HG03097 (cell line): ENCODE results near the gene DYNAP.

Experiments used
- ATAC-seq: cut with Tn5 transposase; IDR thresholded peaks from one replicate; pipeline ENCODE4 v1.9.1; 2021; ENCODE audit not compliant: unreplicated experiment, low FRiP score

Gene DYNAP

GRCh38 chr18:54630963-54631362 is 39.9 kb downstream of the DYNAP start:
- ATAC-seq = no peak

GRCh38 chr18:54636217-54636616 is 45.2 kb downstream of the DYNAP start:
- ATAC-seq = no peak

DNA sequence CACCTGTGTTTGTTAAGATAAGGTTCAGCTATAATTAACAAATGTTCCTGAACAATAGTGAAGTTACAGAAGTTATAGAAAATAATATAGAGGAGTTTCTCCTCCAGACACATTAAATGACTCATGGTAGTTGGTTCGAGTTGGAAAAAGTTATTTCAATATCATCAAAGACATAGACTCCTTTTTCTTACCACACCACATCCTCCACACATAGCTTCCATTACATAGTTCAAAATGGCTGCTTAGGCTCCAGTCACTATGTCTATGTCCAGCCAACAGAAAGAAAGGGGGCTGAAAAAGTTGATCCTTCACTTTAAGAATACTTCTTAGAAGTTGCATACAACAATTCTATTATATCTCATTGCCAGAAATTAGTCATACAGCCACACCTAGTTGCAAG is 50.7 kb downstream of the DYNAP start:
- ATAC-seq = no peak

DNA sequence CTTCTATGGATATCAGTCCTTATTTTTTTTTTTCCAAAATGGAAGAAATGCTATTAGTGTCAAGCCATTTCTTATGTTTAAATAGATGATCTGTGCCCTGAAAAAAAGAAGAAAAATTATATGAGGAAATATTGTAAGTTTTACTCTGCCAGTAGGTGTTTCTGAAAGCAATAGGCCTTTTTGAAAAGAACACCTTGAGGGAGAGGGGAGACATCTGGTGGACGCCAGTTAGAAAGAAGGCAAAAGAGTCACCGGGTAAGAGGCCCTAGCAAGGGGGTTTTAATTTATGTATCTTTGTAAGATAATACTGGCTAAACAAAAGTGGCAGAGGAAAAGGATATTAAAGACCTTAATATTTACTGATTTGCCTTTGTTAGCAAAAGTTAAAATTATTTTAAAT is 56.1 kb downstream of the DYNAP start:
- ATAC-seq = no peak
